GM21786 (cell line): ENCODE measurements around the gene CXXC4.

Experiments
- ATAC-seq: cut with Tn5 transposase; IDR thresholded peaks from one replicate; pipeline ENCODE4 v1.9.1; 2021; ENCODE audit not compliant: unreplicated experiment

CXXC4 gene

GRCh38 chr4:104424475-104424941, 70.2 kb downstream of the CXXC4 start:
- ATAC-seq = no peak

GRCh38 chr4:104421566-104421965, 73.1 kb downstream of the CXXC4 start:
- no peak for ATAC-seq

GRCh38 chr4:104420766-104421165, 73.9 kb downstream of the CXXC4 start:
- ATAC-seq = no peak
